Measurements from ENCODE around the gene NDUFS2.

Gene NDUFS2

GRCh38 chr1:161196521-161197451, 5.4 kb upstream of the NDUFS2 start:
- DNase-seq = no peak

- no peak for DNase-seq
Observed at GRCh38 chr1:161197560-161198193, 4.5 kb upstream of the NDUFS2 start.

- DNase-seq = no peak
Observed at GRCh38 chr1:161198194-161198896, 3.8 kb upstream of the NDUFS2 start.

GRCh38 chr1:161198897-161199431, 3.2 kb upstream of the NDUFS2 start, which contains the start of gene ADAMTS4:
TSS of gene ADAMTS4 (minus strand) at chr1:161199054. CDS start at chr1:161198627, 427 bp downstream.
- no peak for DNase-seq

GRCh38 chr1:161199506-161200139, 2.5 kb upstream of the NDUFS2 start:
- DNase-seq = no peak

GRCh38 chr1:161200421-161200991, 1.7 kb upstream of the NDUFS2 start:
- DNase-seq = no peak

- DNase-seq = peak; percentile 14 to 22
Observed at GRCh38 chr1:161200992-161201835, 953 bp upstream of the NDUFS2 start.

- DNase-seq = no peak
Observed at GRCh38 chr1:161206411-161207140, 4.4 kb downstream of the NDUFS2 start.

- no peak for DNase-seq
Observed at GRCh38 chr1:161207173-161207572, 5.0 kb downstream of the NDUFS2 start.

GRCh38 chr1:161209790-161210409, 7.7 kb downstream of the NDUFS2 start:
- DNase-seq = peak; percentile 69 to 74

- no peak for DNase-seq
Observed at GRCh38 chr1:161214369-161214768, 12.2 kb downstream of the NDUFS2 start.

- no peak for DNase-seq
Observed at GRCh38 chr1:161215076-161215475, 12.9 kb downstream of the NDUFS2 start, which contains the start of gene FCER1G. TSS of gene FCER1G (plus strand) at chr1:161215295. CDS start at chr1:161215322, 27 bp downstream.

GRCh38 chr1:161216945-161217712, 15.0 kb downstream of the NDUFS2 start:
- DNase-seq = peak; percentile 96 to 99

- no peak for DNase-seq
Observed at GRCh38 chr1:161217831-161218230, 15.7 kb downstream of the NDUFS2 start.

GRCh38 chr1:161218301-161219077, 16.3 kb downstream of the NDUFS2 start:
- DNase-seq = no peak

GRCh38 chr1:161219078-161219892, 17.1 kb downstream of the NDUFS2 start:
- DNase-seq = no peak

GRCh38 chr1:161220002-161220401, 17.8 kb downstream of the NDUFS2 start:
- no peak for DNase-seq
